Endothelial cell (in vitro differentiated cells): ENCODE data around the gene PYDC1. TPM values are rescaled to one million over a fixed set of nuclear protein-coding genes. Genes with fewer than 3 reads are reported as not detected.

Experiments
- DNase-seq: peaks from one replicate; pipeline ENCODE4 v3.0.0; 2021; ENCODE audit warnings: low spot score
- H3K27ac Mint-ChIP-seq: one replicate; pipeline ENCODE4 v1.8.0; 2021; ENCODE audit warnings: mixed read lengths, inconsistent platforms; ENCODE audit not compliant: unreplicated experiment
- H3K27me3 Mint-ChIP-seq: one replicate; pipeline ENCODE4 v1.8.0; 2021; ENCODE audit warnings: mild to moderate bottlenecking, moderate library complexity, mixed read lengths, inconsistent platforms; ENCODE audit not compliant: unreplicated experiment
- H3K36me3 Mint-ChIP-seq: one replicate; pipeline ENCODE4 v1.8.0; 2021; ENCODE audit warnings: mild to moderate bottlenecking, low read depth, mixed read lengths, inconsistent platforms; ENCODE audit not compliant: unreplicated experiment
- H3K4me1 Mint-ChIP-seq: one replicate; pipeline ENCODE4 v1.8.0; 2021; ENCODE audit warnings: mild to moderate bottlenecking, mixed read lengths, inconsistent platforms; ENCODE audit not compliant: unreplicated experiment
- H3K4me3 Mint-ChIP-seq: one replicate; pipeline ENCODE4 v1.8.0; 2021; ENCODE audit warnings: mild to moderate bottlenecking, mixed read lengths, inconsistent platforms; ENCODE audit not compliant: unreplicated experiment
- H3K9me3 Mint-ChIP-seq: one replicate; pipeline ENCODE4 v1.8.0; 2021; ENCODE audit warnings: mixed read lengths, inconsistent platforms; ENCODE audit not compliant: unreplicated experiment
- CTCF ChIP-seq: fragments of 200-600 bp; sonication (generic); IDR thresholded peaks from one replicate; pipeline ENCODE4 v1.5.0; 2021; ENCODE audit warnings: antibody characterized with exemption; ENCODE audit not compliant: unreplicated experiment
- total RNA-seq: library from RNA; stranded (reverse); fragmentation: NEBNext Ultra II Directional; extraction: Animal tissue kit (Norgen Biotek cat#: 25700); gene quantifications from one replicate; pipeline ENCODE4 v1.2.1, GENCODE V29; 2021; ENCODE audit not compliant: unreplicated experiment

The PYDC1 gene
- total RNA-seq, 1 donor from 2014 or later, result not detected

DNA sequence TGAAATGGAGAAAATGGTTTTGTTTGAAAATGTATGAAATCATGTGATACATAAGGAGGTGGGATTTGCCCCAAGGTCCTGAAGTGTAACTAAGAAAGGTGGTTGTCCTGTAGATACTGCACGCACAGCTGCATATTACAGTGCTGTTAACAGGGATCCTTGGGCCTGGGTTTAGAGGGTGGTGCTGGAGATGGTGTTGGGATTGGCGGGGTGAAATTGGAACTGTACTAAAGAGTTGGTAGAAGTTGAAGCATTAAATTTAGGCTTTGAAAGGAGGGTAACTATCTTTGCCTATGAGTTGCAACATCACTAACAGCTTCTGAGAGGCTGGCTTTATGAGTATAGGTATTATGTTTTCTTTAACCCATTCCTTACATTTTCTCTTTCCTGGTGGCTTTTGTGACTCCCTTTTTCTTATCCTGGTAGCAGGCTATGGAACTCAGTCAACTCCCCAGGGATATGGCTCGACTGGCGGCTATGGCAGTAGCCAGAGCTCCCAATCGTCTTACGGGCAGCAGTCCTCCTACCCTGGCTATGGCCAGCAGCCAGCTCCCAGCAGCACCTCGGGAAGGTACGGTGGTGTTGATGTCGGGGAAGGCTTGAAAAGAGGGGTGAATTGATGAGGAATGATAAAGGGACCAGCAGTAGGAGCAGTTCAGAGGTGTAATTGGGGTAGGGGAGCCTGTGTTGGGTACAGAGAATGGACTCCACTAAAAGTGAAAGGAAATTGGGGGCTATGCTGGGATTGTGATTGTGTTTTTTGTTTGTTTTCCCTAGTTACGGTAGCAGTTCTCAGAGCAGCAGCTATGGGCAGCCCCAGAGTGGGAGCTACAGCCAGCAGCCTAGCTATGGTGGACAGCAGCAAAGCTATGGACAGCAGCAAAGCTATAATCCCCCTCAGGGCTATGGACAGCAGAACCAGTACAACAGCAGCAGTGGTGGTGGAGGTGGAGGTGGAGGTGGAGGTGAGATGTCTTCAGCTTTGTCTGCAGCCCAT lies 33.2 kb downstream of the PYDC1 start:
- no peak for DNase-seq
- peaks cover 66% of the 10 kb centered on the region for H3K4me1 Mint-ChIP-seq

DNA sequence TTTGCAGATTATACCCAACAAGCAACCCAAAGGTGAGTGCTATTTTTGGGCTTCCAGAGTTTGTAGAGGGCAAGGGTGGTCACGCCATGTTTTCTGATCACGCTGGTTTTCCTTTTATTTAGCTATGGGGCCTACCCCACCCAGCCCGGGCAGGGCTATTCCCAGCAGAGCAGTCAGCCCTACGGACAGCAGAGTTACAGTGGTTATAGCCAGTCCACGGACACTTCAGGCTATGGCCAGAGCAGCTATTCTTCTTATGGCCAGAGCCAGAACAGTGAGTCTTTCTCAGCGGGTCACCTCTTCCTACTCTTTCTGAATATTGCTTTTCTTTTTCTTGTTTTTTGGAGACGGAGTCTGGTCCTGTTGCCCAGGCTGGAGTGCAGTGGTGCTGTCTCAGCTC lies 34.5 kb downstream of the PYDC1 start:
- peaks cover 58% of the 10 kb centered on the region for H3K36me3 Mint-ChIP-seq
- no peaks in the 10 kb centered on the region for H3K9me3 Mint-ChIP-seq
- DNase-seq, result no peak
- peak overlapping the region; percentile 79 for H3K27ac Mint-ChIP-seq
- peak overlapping the region; percentile 98 for H3K4me3 Mint-ChIP-seq
- TF ChIP-seq CTCF, result no peak
- peaks cover 63% of the 10 kb centered on the region for H3K4me1 Mint-ChIP-seq
- H3K27me3 Mint-ChIP-seq, result peaks cover 30% of the 10 kb centered on the region

More for the DNA sequence above, 33.2 kb downstream of the PYDC1 start:
- peak overlapping the region; percentile 98 for H3K4me3 Mint-ChIP-seq
- peak overlapping the region; percentile 94 for H3K27ac Mint-ChIP-seq
- no peaks in the 10 kb centered on the region for H3K9me3 Mint-ChIP-seq
- H3K36me3 Mint-ChIP-seq, result peaks cover 71% of the 10 kb centered on the region
- TF ChIP-seq CTCF, result no peak
- peaks cover 35% of the 10 kb centered on the region for H3K27me3 Mint-ChIP-seq

GRCh38 chr16:31181102-31181830 lies 35.7 kb downstream of the PYDC1 start:
- Mint-ChIP-seq H3K4me1 (peaks cover 53% of the 10 kb centered on the region), H3K9me3 (no peaks in the 10 kb centered on the region), H3K27me3 (peaks cover 30% of the 10 kb centered on the region), H3K4me3 (peak overlapping the region; percentile 98), H3K36me3 (peaks cover 47% of the 10 kb centered on the region), H3K27ac (peak overlapping the region; percentile 94)
- no peak for TF ChIP-seq CTCF
- peak; percentile 61 for DNase-seq

DNA sequence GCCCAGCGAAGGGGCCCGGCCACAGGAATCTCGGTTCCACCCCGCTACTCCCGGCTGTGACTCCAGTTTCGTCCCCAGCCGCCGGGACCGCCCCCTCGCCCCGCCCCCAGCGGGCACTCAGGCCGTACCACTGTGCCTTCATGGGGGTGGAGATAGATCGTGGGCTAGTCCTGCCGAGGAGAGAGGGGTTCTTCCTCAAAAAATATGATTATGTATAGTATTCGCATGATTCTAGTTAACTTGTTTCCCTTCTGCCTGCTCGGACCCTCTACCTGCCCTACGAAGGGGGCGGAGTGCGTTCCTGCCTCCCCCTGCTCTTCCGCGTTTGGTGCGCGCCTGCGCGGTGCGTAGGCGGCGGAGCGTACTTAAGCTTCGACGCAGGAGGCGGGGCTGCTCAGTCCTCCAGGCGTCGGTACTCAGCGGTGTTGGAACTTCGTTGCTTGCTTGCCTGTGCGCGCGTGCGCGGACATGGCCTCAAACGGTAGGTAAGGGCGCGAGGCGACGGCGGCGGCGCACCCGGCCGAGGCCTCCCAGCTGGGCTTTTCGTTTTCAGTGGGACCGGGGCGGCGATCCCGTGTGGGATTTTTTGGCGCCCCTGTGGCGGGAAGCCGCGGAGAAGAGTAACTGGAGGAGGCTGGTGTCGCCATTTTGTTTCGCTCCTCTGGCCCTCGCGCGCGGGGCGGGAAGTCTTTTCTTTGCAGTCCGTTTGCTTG lies 37.0 kb downstream of the PYDC1 start, which contains the start of gene FUS:
FUS (plus strand) TSS at position 393 of the 713 bp plus-strand sequence; CDS start at position 469, 76 bp downstream.
- Mint-ChIP-seq H3K4me3 (peak within 1 kb of the TSS; percentile 98), H3K9me3 (no peaks in the 10 kb centered on the region), H3K27ac (peak within 1 kb of the TSS; percentile 98), H3K4me1 (peaks cover 40% of the 10 kb centered on the region), H3K27me3 (peaks cover 30% of the 10 kb centered on the region), H3K36me3 (peaks cover 34% of the 10 kb centered on the region)
- no peak for TF ChIP-seq CTCF
- peak; percentile 85 for DNase-seq
